ENCODE data around the gene SLC38A2.
"Not testable (repeated sequence)": the region's sequence is repeated elsewhere in the genome, so short reads cannot be mapped to it uniquely, and the experiment has no call there.

Gene SLC38A2

GRCh38 chr12:46399461-46400248 lies 27.1 kb upstream of the SLC38A2 start:
- in situ Hi-C loops (cut with HindIII; ENCODE audit: low pct_ligation_motif_present, low pct_unique_long_range_greater_than_20kb, low sequenced_read_pairs); DNase-seq: not testable (repeated sequence)

GRCh38 chr12:46396826-46397225 lies 24.3 kb upstream of the SLC38A2 start:
- in situ Hi-C loops (cut with HindIII; ENCODE audit: low pct_ligation_motif_present, low pct_unique_long_range_greater_than_20kb, low sequenced_read_pairs), result no loop called here
- DNase-seq, result no peak

GRCh38 chr12:46395388-46395787 lies 22.8 kb upstream of the SLC38A2 start:
- DNase-seq, result no peak
- in situ Hi-C loops (cut with HindIII; ENCODE audit: low pct_ligation_motif_present, low pct_unique_long_range_greater_than_20kb, low sequenced_read_pairs), result no loop called here

- in situ Hi-C loops (cut with HindIII; ENCODE audit: low pct_ligation_motif_present, low pct_unique_long_range_greater_than_20kb, low sequenced_read_pairs), result no loop called here
- DNase-seq, result no peak
Observed at GRCh38 chr12:46391630-46392029, 19.1 kb upstream of the SLC38A2 start.

- in situ Hi-C loops (cut with HindIII; ENCODE audit: low pct_ligation_motif_present, low pct_unique_long_range_greater_than_20kb, low sequenced_read_pairs), result no loop called here
Observed at GRCh38 chr12:46390881-46391280, 18.3 kb upstream of the SLC38A2 start.

GRCh38 chr12:46390304-46390703 lies 17.7 kb upstream of the SLC38A2 start:
- DNase-seq, result no peak
- in situ Hi-C loops (cut with HindIII; ENCODE audit: low pct_ligation_motif_present, low pct_unique_long_range_greater_than_20kb, low sequenced_read_pairs), result no loop called here

More at GRCh38 chr12:46390881-46391280, 18.3 kb upstream of the SLC38A2 start:
- DNase-seq, result no peak

- no peak for DNase-seq
Observed at GRCh38 chr12:46389031-46389616, 16.6 kb upstream of the SLC38A2 start.

GRCh38 chr12:46388427-46389021 lies 16.0 kb upstream of the SLC38A2 start:
- DNase-seq, result peak; percentile 40
- in situ Hi-C loops (cut with HindIII; ENCODE audit: low pct_ligation_motif_present, low pct_unique_long_range_greater_than_20kb, low sequenced_read_pairs), result no loop called here

More at GRCh38 chr12:46389031-46389616, 16.6 kb upstream of the SLC38A2 start:
- in situ Hi-C loops (cut with HindIII; ENCODE audit: low pct_ligation_motif_present, low pct_unique_long_range_greater_than_20kb, low sequenced_read_pairs), result no loop called here

GRCh38 chr12:46387670-46388069 lies 15.1 kb upstream of the SLC38A2 start:
- in situ Hi-C loops (cut with HindIII; ENCODE audit: low pct_ligation_motif_present, low pct_unique_long_range_greater_than_20kb, low sequenced_read_pairs), result no loop called here
- peak; percentile 59 for DNase-seq

- in situ Hi-C loops (cut with HindIII; ENCODE audit: low pct_ligation_motif_present, low pct_unique_long_range_greater_than_20kb, low sequenced_read_pairs), result no loop called here
- DNase-seq, result peak; percentile 40
Observed at GRCh38 chr12:46386877-46387629, 14.5 kb upstream of the SLC38A2 start.

GRCh38 chr12:46386360-46386867 lies 13.8 kb upstream of the SLC38A2 start:
- peak; percentile 65 for DNase-seq
- in situ Hi-C loops (cut with HindIII; ENCODE audit: low pct_ligation_motif_present, low pct_unique_long_range_greater_than_20kb, low sequenced_read_pairs), result no loop called here

GRCh38 chr12:46385438-46385837 lies 12.9 kb upstream of the SLC38A2 start:
- DNase-seq, result peak; percentile 24
- in situ Hi-C loops (cut with HindIII; ENCODE audit: low pct_ligation_motif_present, low pct_unique_long_range_greater_than_20kb, low sequenced_read_pairs), result no loop called here

GRCh38 chr12:46384451-46385309 lies 12.1 kb upstream of the SLC38A2 start:
- in situ Hi-C loops (cut with HindIII; ENCODE audit: low pct_ligation_motif_present, low pct_unique_long_range_greater_than_20kb, low sequenced_read_pairs), result no loop called here
- no peak for DNase-seq

- DNase-seq, result peak; percentile 93
- in situ Hi-C loops (cut with HindIII; ENCODE audit: low pct_ligation_motif_present, low pct_unique_long_range_greater_than_20kb, low sequenced_read_pairs), result no loop called here
Observed at GRCh38 chr12:46383654-46384450, 11.3 kb upstream of the SLC38A2 start.

GRCh38 chr12:46382964-46383653 lies 10.5 kb upstream of the SLC38A2 start:
- in situ Hi-C loops (cut with HindIII; ENCODE audit: low pct_ligation_motif_present, low pct_unique_long_range_greater_than_20kb, low sequenced_read_pairs), result no loop called here
- DNase-seq, result peak; percentile 99

- in situ Hi-C loops (cut with HindIII; ENCODE audit: low pct_ligation_motif_present, low pct_unique_long_range_greater_than_20kb, low sequenced_read_pairs), result no loop called here
- no peak for DNase-seq
Observed at GRCh38 chr12:46382408-46382963, 9.9 kb upstream of the SLC38A2 start.
